ENCODE measurements around the gene UQCRH. TPM values are rescaled to one million over a fixed set of nuclear protein-coding genes. Genes with fewer than 3 reads are reported as not detected.
A peak's percentile ranks its signal among the peaks of the same experiment; 100 is the strongest.
"Not testable (repeated sequence)": the region's sequence is repeated elsewhere in the genome, so short reads cannot be mapped to it uniquely, and the experiment has no call there.

Gene UQCRH
- total RNA-seq, 4 donors from 2014 or later, result 398 to 609 (median 515) TPM

GRCh38 chr1:46330381-46330780 lies 26.9 kb downstream of the UQCRH start:
- not testable (repeated sequence) for DNase-seq (ENCODE audit: low spot score); ATAC-seq (ENCODE audit: low FRiP score)

GRCh38 chr1:46331786-46332540 lies 28.5 kb downstream of the UQCRH start:
- DNase-seq (ENCODE audit: low spot score); ATAC-seq (ENCODE audit: low FRiP score): not testable (repeated sequence)

- TF ChIP-seq CTCF (IDR thresholded peaks at IDR 0.05), result no peak
- ATAC-seq (ENCODE audit: low FRiP score) (no peak), DNase-seq (ENCODE audit: low spot score) (no peak)
These were observed 30.0 kb downstream of the UQCRH start for GRCh38 chr1:46333300-46334029.

- DNase-seq (ENCODE audit: low spot score) (no peak), ATAC-seq (ENCODE audit: low FRiP score) (no peak)
These were observed 30.5 kb downstream of the UQCRH start for GRCh38 chr1:46334030-46334384.

GRCh38 chr1:46335081-46335480 lies 31.6 kb downstream of the UQCRH start:
- no peak for DNase-seq (ENCODE audit: low spot score)
- ATAC-seq (ENCODE audit: low FRiP score), result no peak
- no peak for TF ChIP-seq CTCF (IDR thresholded peaks at IDR 0.05)

More at GRCh38 chr1:46334030-46334384, 30.5 kb downstream of the UQCRH start:
- TF ChIP-seq CTCF (IDR thresholded peaks at IDR 0.05), result no peak

- not testable (repeated sequence) for ATAC-seq (ENCODE audit: low FRiP score)
These were observed 33.9 kb downstream of the UQCRH start for GRCh38 chr1:46337409-46337808.

GRCh38 chr1:46340404-46341221 lies 37.1 kb downstream of the UQCRH start, which contains the start of gene NSUN4:
TSS of gene NSUN4 (plus strand) at chr1:46340807. CDS start at chr1:46340827, 20 bp downstream.
- peak; percentile 96 for DNase-seq (ENCODE audit: low spot score)
- peak in 1 of 3 donors; percentile 50 for TF ChIP-seq CTCF (IDR thresholded peaks at IDR 0.05)
- peak; percentile 97 for ATAC-seq (ENCODE audit: low FRiP score)

More at GRCh38 chr1:46337409-46337808, 33.9 kb downstream of the UQCRH start:
- DNase-seq (ENCODE audit: low spot score), result not testable (repeated sequence)
